AG04450 (cell line): Measurements from ENCODE around the gene DOK6. TPM values are rescaled to one million over a fixed set of nuclear protein-coding genes. Genes with fewer than 3 reads are reported as not detected.
"Not testable (repeated sequence)": the region's sequence is repeated elsewhere in the genome, so short reads cannot be mapped to it uniquely, and the experiment has no call there.

Experiments used
- CTCF ChIA-PET: fragments of 300-600, 350-600 bp; formaldehyde crosslinking; extraction: SDS; loops from one replicate; lab custom pipeline; 2022; ENCODE audit warnings: antibody characterized with exemption, inconsistent platforms; lab: Charles Lee
- POLR2A ChIA-PET: fragments of 350-600 bp; formaldehyde crosslinking; extraction: SDS; loops from one replicate; lab custom pipeline; 2021; ENCODE audit warnings: antibody characterized with exemption, inconsistent platforms; lab: Yijun Ruan, JAX
- DNase-seq: peaks from one replicate; pipeline ENCODE4 v3.0.0-alpha.2; 2011; ENCODE audit warnings: low read depth, low spot score
- H3K27ac ChIP-seq: one replicate; pipeline ENCODE4 v1.5.1; 2012; ENCODE audit warnings: low read depth, low read length, control low read depth
- H3K27me3 ChIP-seq: one replicate; pipeline ENCODE4 v1.6.0; 2012; ENCODE audit warnings: low read length; ENCODE audit not compliant: control insufficient read depth, insufficient read depth
- H3K4me3 ChIP-seq: 2 replicates; pipeline ENCODE4 v1.5.1; 2011; ENCODE audit warnings: mild to moderate bottlenecking, low read depth, low read length, control low read depth
- H3K9me3 ChIP-seq: 2 replicates; pipeline ENCODE4 v1.5.1; 2012; ENCODE audit warnings: low read length; ENCODE audit not compliant: control insufficient read depth, insufficient read depth
- CTCF ChIP-seq: IDR thresholded peaks from 2 replicates; pipeline ENCODE4 v1.5.1; 2011; ENCODE audit warnings: low read depth, low read length, control low read depth, inconsistent platforms
- polyA plus RNA-seq: library from polyadenylated mRNA; depleted of rRNA; stranded (reverse); fragments of >200 nt; gene quantifications from 2 replicates; pipeline ENCODE4 v1.2.3, GENCODE V29; 2011

DOK6 gene
- polyA plus RNA-seq, 1 experiment, result 0.16 TPM

GRCh38 chr18:69659142-69659651, 258.5 kb downstream of the DOK6 start:
- no peak overlapping the region for H3K4me3 ChIP-seq
- no peak for DNase-seq
- TF ChIP-seq CTCF, result no peak
- no peaks in the 10 kb centered on the region for H3K27me3 ChIP-seq
- ChIA-PET POLR2A (no interaction called here), CTCF (no interaction called here)
- H3K27ac ChIP-seq, result no peak overlapping the region
- H3K9me3 ChIP-seq, result no peaks in the 10 kb centered on the region

GRCh38 chr18:69662090-69662489, 261.4 kb downstream of the DOK6 start:
- H3K27me3 ChIP-seq, H3K27ac ChIP-seq, H3K4me3 ChIP-seq, DNase-seq, H3K9me3 ChIP-seq, POLR2A ChIA-PET: not testable (repeated sequence)
- CTCF ChIA-PET, result interaction anchor here (0.6 kb wide), 1 partner anchor 9 kb away, joined by 3 read pairs; no protein-coding TSS in a partner anchor

GRCh38 chr18:69664399-69664798, 263.7 kb downstream of the DOK6 start:
- no peak for DNase-seq
- H3K27ac ChIP-seq, result no peak overlapping the region

GRCh38 chr18:69674292-69674877, 273.7 kb downstream of the DOK6 start:
- CTCF ChIA-PET, result interaction anchor here (0.6 to 0.7 kb wide), 2 partner anchors 44 to 413 kb away, joined by 3 read pairs; no protein-coding TSS in a partner anchor
- no peak for TF ChIP-seq CTCF
- DNase-seq, result no peak
- Histone ChIP-seq H3K9me3 (no peaks in the 10 kb centered on the region), H3K27me3 (no peaks in the 10 kb centered on the region), H3K27ac (no peak overlapping the region), H3K4me3 (no peak overlapping the region)
- POLR2A ChIA-PET, result no interaction called here

More at GRCh38 chr18:69664399-69664798, 263.7 kb downstream of the DOK6 start:
- TF ChIP-seq CTCF, result no peak
- ChIA-PET POLR2A (no interaction called here), CTCF (no interaction called here)
- Histone ChIP-seq H3K4me3 (no peak overlapping the region), H3K27me3 (no peaks in the 10 kb centered on the region), H3K9me3 (no peaks in the 10 kb centered on the region)

- ChIA-PET POLR2A (no interaction called here), CTCF (no interaction called here)
- H3K9me3 ChIP-seq, result no peaks in the 10 kb centered on the region
- no peak for TF ChIP-seq CTCF
- H3K27me3 ChIP-seq, result no peaks in the 10 kb centered on the region
- no peak overlapping the region for H3K4me3 ChIP-seq
- H3K27ac ChIP-seq, result no peak overlapping the region
- DNase-seq, result no peak
These were observed 274.3 kb downstream of the DOK6 start for GRCh38 chr18:69674966-69675365.
